ENCODE data around the gene AOC3. TPM values are rescaled to one million over a fixed set of nuclear protein-coding genes. Genes with fewer than 3 reads are reported as not detected.
"Not testable (repeated sequence)": the region's sequence is repeated elsewhere in the genome, so short reads cannot be mapped to it uniquely, and the experiment has no call there.

The AOC3 gene
- total RNA-seq, 1 donor from 2014 or later, result 0.67 TPM

- DNase-seq (ENCODE audit: low read depth), result peak; percentile 4
These were observed 40.6 kb downstream of the AOC3 start for GRCh38 chr17:42891539-42892152.

DNA sequence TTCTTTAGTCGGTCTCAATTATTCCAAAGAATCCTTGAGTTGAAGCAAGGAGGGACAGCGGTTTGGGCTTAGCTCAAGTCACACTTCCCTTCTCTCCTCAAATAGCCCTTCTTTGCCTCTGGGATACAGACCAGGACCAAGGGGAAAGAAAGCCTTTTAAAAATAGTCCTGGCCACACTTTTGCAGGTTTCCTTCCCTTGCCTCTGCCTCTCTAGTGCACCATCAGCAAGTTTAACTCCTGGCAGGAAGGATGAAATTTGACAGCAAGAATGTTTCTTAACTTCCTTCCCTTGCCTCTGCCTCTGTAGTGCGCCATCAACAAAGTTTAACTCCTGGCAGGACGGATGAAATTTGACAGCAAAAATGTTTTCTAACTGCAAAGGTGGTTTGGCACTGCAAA, 42.4 kb downstream of the AOC3 start:
- no peak for DNase-seq (ENCODE audit: low read depth)

- DNase-seq (ENCODE audit: low read depth), result no peak
These were observed 43.5 kb downstream of the AOC3 start for GRCh38 chr17:42894283-42895184.

GRCh38 chr17:42895185-42895555, 44.2 kb downstream of the AOC3 start:
- DNase-seq (ENCODE audit: low read depth), result peak; percentile 13

GRCh38 chr17:42898147-42898811, 47.3 kb downstream of the AOC3 start:
- DNase-seq (ENCODE audit: low read depth), result no peak

DNA sequence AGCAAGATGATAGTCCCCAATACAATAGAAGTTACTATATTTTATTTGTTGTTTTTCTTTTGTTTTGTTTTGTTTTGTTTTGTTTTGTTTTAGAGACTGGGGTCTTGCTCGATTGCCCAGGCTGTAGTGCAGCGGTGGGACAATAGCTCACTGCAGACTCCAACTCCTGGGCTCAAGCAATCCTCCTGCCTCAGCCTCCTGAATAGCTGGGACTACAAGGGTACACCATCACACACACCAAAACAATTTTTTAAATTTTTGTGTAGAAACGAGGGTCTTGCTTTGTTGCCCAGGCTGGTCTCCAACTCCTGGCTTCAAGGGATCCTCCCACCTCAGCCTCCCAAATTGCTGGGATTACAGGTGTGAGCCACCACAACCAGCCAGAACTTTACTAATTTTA, 49.0 kb downstream of the AOC3 start:
- not testable (repeated sequence) for DNase-seq (ENCODE audit: low read depth)

GRCh38 chr17:42900460-42901331, 49.7 kb downstream of the AOC3 start, which contains the start of gene G6PC1:
TSS of gene G6PC1 (plus strand) at chr17:42900799. CDS start at chr17:42900877, 78 bp downstream.
- no peak for DNase-seq (ENCODE audit: low read depth)

DNA sequence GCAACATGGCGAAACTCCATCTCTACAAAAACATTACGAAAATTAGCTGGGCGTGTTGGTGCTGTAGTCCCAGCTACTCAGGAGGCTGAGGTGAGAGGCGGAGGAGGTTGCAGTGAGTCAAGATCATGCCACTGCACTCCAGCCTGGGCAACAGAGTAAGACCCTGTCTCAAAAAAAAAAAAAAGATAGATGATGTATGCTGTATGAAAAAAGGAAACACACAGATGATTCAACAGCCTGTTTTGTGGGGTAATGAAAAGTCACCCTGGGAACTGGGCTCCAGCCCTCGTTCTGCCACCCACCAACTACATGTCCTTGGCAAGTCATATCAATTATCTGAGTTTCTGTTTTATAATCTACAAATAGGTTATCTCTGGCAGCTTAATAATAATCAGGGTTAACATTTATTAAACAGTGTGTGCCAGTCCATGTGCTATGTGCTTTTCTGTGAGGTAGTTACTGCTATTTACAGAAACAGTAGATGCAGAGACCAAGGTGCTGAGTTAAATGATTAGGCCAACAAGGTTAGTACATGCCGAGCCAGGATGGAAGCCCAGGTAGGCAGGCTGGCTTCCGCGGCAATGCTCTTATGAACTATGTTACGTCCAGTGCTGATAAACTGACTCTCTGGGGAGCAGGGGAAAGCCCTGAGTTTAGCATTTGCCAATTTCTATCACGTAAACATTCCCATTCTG, 50.7 kb downstream of the AOC3 start:
- no peak for DNase-seq (ENCODE audit: low read depth)

DNA sequence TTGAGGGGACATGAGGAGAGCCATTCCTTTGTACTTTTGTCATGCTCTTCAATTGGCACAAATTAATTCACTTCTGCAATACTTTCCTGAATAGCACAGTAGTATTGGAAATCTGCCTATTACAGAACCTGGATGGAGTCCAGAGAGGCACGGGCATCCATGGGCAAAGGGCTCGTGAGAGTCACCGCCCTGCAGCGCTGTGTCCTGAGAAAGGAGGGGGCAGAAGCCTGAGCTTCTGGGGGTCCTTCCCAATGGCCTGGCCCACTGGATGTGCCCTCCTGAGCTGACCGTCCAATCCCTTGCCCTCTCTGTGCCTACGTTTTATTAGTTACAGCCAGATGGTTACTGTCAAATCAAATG, 53.1 kb downstream of the AOC3 start:
- DNase-seq (ENCODE audit: low read depth), result no peak

GRCh38 chr17:42906772-42907446, 55.9 kb downstream of the AOC3 start:
- DNase-seq (ENCODE audit: low read depth), result no peak

Small RNAs within 50 kb of the gene (microRNA-seq; reads per million reads assigned to microRNA genes)
- not detected for gene MIR6781

Other genes starting within 250 kb of the AOC3 start
- gene RETREG3, start 241.8 kb upstream of the AOC3 start, total RNA-seq, result 44.5 and 60.6 TPM in 2 replicates
- 79.8 and 91.1 TPM in 2 replicates for gene TUBG1, start 241.5 kb upstream of the AOC3 start, total RNA-seq
- 16.7 and 21.3 TPM in 2 replicates for gene TUBG2, start 191.9 kb upstream of the AOC3 start, total RNA-seq
- 49.1 and 58.6 TPM in 2 replicates for gene PLEKHH3, start 174.2 kb upstream of the AOC3 start, total RNA-seq
- 0.53 TPM in 1 of 2 replicates, not detected in the other for gene CCR10, start 169.4 kb upstream of the AOC3 start, total RNA-seq
- 2.6 and 3.4 TPM in 2 replicates for gene CNTNAP1, start 168.7 kb upstream of the AOC3 start, total RNA-seq
- 24.6 and 28.6 TPM in 2 replicates for gene EZH1, start 106.2 kb upstream of the AOC3 start, total RNA-seq
- 0.26 TPM in 1 of 2 replicates, not detected in the other for gene RAMP2, start 90.0 kb upstream of the AOC3 start, total RNA-seq
- 60.8 and 63.7 TPM in 2 replicates for gene VPS25, start 77.8 kb upstream of the AOC3 start, total RNA-seq
- gene WNK4, start 70.6 kb upstream of the AOC3 start, total RNA-seq, result 0.16 TPM in 1 of 2 replicates, not detected in the other
- 53.4 and 72.8 TPM in 2 replicates for gene COA3, start 52.5 kb upstream of the AOC3 start, total RNA-seq
- not detected in 2 replicates for gene CNTD1, start 52.3 kb upstream of the AOC3 start, total RNA-seq
- gene BECN1, start 26.9 kb upstream of the AOC3 start, total RNA-seq, result 73.5 and 124 TPM in 2 replicates
- gene PSME3, start 17.8 kb upstream of the AOC3 start, total RNA-seq, result 88.9 and 103 TPM in 2 replicates
- gene AOC2, start 6.6 kb upstream of the AOC3 start, total RNA-seq, result 0.40 and 0.78 TPM in 2 replicates
- not detected in 2 replicates for gene G6PC1, start 49.6 kb downstream of the AOC3 start, total RNA-seq
- gene AARSD1, start 113.3 kb downstream of the AOC3 start, total RNA-seq, result 30.6 and 38.4 TPM in 2 replicates
- 28.8 and 29.1 TPM in 2 replicates for gene PTGES3L, start 128.9 kb downstream of the AOC3 start, total RNA-seq
- gene RUNDC1, start 129.4 kb downstream of the AOC3 start, total RNA-seq, result 8.8 and 14.8 TPM in 2 replicates
- 1,015 and 1,025 TPM in 2 replicates for gene RPL27, start 147.2 kb downstream of the AOC3 start, total RNA-seq
- gene IFI35, start 155.6 kb downstream of the AOC3 start, total RNA-seq, result 18.5 and 23.6 TPM in 2 replicates
- 346 and 366 TPM in 2 replicates for gene VAT1, start 171.2 kb downstream of the AOC3 start, total RNA-seq
- 0.35 and 0.78 TPM in 2 replicates for gene RND2, start 174.0 kb downstream of the AOC3 start, total RNA-seq